ENCODE data around the gene ATXN10.

DNA sequence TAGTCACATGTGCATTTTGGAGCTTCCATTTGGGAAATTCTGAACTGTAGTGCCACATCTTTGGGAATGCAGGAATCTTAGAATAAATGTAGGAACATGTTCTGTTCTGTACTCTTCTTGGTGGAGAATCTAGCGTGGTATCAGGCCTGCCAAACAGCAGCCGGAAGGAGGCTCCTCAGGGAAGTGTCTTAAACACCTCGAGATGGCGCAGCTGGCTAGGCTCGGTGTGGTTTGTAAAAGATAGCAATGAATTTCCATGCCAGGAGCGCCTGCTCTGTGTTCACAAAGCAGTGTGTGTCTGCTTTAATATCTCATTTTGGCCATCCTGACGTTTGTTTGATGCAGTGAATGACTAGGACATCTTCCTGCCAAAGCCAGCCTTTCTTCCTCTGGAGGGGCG is 145.1 kb downstream of the ATXN10 start:
- TF ChIP-seq, protein P1, sequence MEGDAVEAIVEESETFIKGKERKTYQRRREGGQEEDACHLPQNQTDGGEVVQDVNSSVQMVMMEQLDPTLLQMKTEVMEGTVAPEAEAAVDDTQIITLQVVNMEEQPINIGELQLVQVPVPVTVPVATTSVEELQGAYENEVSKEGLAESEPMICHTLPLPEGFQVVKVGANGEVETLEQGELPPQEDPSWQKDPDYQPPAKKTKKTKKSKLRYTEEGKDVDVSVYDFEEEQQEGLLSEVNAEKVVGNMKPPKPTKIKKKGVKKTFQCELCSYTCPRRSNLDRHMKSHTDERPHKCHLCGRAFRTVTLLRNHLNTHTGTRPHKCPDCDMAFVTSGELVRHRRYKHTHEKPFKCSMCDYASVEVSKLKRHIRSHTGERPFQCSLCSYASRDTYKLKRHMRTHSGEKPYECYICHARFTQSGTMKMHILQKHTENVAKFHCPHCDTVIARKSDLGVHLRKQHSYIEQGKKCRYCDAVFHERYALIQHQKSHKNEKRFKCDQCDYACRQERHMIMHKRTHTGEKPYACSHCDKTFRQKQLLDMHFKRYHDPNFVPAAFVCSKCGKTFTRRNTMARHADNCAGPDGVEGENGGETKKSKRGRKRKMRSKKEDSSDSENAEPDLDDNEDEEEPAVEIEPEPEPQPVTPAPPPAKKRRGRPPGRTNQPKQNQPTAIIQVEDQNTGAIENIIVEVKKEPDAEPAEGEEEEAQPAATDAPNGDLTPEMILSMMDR (IDR thresholded peaks at IDR 0.05) = no peak
- no peak for TF ChIP-seq EZH2 (IDR thresholded peaks at IDR 0.05; ENCODE audit: borderline replicate concordance, insufficient read depth, low read depth, low read length, poor library complexity, severe bottlenecking)
